GM12873 (cell line): ENCODE measurements around the gene CCDC57.

Experiments used
- CTCF ChIP-seq: IDR thresholded peaks from 2 replicates; pipeline ENCODE4 v1.5.1; 2012; ENCODE audit warnings: low read depth, mild to moderate bottlenecking, moderate library complexity, low read length, control low read depth; ENCODE audit not compliant: insufficient read depth; ENCODE audit errors: missing control alignments

The CCDC57 gene

GRCh38 chr17:82101767-82102679, 110.6 kb downstream of the CCDC57 start:
- no peak for TF ChIP-seq CTCF

GRCh38 chr17:82101301-82101715, 111.3 kb downstream of the CCDC57 start:
- TF ChIP-seq CTCF: no peak

GRCh38 chr17:82100502-82101298, 111.9 kb downstream of the CCDC57 start:
- no peak for TF ChIP-seq CTCF

- TF ChIP-seq CTCF: no peak
These were observed 113.5 kb downstream of the CCDC57 start for GRCh38 chr17:82098939-82099763.

- TF ChIP-seq CTCF: peak; percentile 40
These were observed 114.3 kb downstream of the CCDC57 start, which contains the start of gene FASN for GRCh38 chr17:82098169-82098938. Gene FASN (minus strand): TSS chr17:82098236. CDS start chr17:82096445, 1,791 bp downstream.

- no peak for TF ChIP-seq CTCF
These were observed 114.8 kb downstream of the CCDC57 start for GRCh38 chr17:82097919-82098168.
